Measurements from ENCODE around the gene TRIO. TPM values are rescaled to one million over a fixed set of nuclear protein-coding genes. Genes with fewer than 3 reads are reported as not detected.

Gene TRIO
- total and polyA plus RNA-seq, 2 of the 8 experiments (the other 6 are each of a cell fraction or from before 2014, with no cell fraction given), result 35.1 to 69.1 TPM

DNA sequence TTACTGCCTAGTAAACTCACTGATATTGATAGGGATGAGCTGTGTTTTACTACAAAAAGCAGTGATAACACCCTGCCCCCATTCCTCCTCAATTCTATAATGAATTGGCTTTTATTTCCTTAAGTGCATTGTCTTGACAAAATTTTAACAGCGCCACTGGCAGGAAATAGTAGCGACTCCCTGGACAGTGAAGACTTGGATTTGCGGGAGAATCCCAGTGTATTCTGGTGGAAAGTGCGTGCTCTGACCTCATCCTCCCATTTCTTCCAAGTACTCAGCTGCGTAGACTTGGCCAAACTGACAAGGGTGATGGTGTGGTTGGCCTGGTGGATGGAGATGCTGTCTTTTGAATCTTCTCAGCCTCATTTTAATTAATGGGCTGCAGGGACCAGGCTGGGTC is 5.3 kb downstream of the TRIO start:
- no peak overlapping the region for H2BK120ac ChIP-seq (replicated peaks; ENCODE audit: low read depth, low read length)
- peaks cover 24% of the 10 kb centered on the region for H3K79me1 ChIP-seq (ENCODE audit: low read depth, low read length)
- H3K18ac ChIP-seq (ENCODE audit: extremely low read depth, low read length), result no peak overlapping the region
- H3K36me3 ChIP-seq (ENCODE audit: control insufficient read depth in 2 of 4, insufficient read depth in 4 of 4, low read length in 3 of 4), result no peaks in the 10 kb centered on the region
- peaks cover 41 to 45% of the 10 kb centered on the region in 2 experiments for H4K20me1 ChIP-seq (replicated peaks in 1 of 2; ENCODE audit: control insufficient read depth in 1 of 2, insufficient read depth in 2 of 2, low read length in 2 of 2)
- peaks cover 14 to 32% (median 24%) of the 10 kb centered on the region in 4 experiments for H3K4me1 ChIP-seq (replicated peaks in 1 of 4; ENCODE audit: control insufficient read depth in 3 of 4, insufficient read depth in 4 of 4, low read length in 3 of 4)
- CTCF ChIA-PET (ENCODE audit: partially characterized antibody), result interaction anchor here (0.9 to 1.7 kb wide), 6 partner anchors 7 to 122 kb away, joined by 3 to 6 read pairs (median 4); no protein-coding TSS in a partner anchor
- no peak overlapping the region for H3K27ac ChIP-seq (ENCODE audit: low read depth, low read length)
- H2BK5ac ChIP-seq (ENCODE audit: low read depth, low read length), result no peak overlapping the region
- no peak overlapping the region for H3K4ac ChIP-seq (replicated peaks; ENCODE audit: insufficient read length, low read depth, low read length)
- no peak overlapping the region for H2AFZ ChIP-seq (ENCODE audit: low read length)
- peaks cover 44 to 88% of the 10 kb centered on the region in 2 experiments for H3K79me2 ChIP-seq (ENCODE audit: control insufficient read depth in 1 of 2, insufficient read depth in 2 of 2, low read length in 2 of 2)
- no peak overlapping the region; a peak in 1 of 7 replicates for H3K9ac ChIP-seq (replicated peaks in 1 of 4; ENCODE audit: extremely low read depth in 1 of 4, low read depth in 3 of 4, low read length in 3 of 4)
- no peak overlapping the region for H2BK15ac ChIP-seq (ENCODE audit: low read length)
- no peak overlapping the region for H3K56ac ChIP-seq (replicated peaks; ENCODE audit: insufficient read length, low read depth, low read length)
- H3K9me3 ChIP-seq (ENCODE audit: insufficient read depth in 2 of 2, low read depth in 1 of 2, low read length in 1 of 2), result no peaks in the 10 kb centered on the region
- H3K14ac ChIP-seq (ENCODE audit: insufficient read length), result no peak overlapping the region
- H2BK12ac ChIP-seq (ENCODE audit: low read depth, low read length), result no peak overlapping the region
- TF ChIP-seq SRF (IDR thresholded peaks at IDR 0.05; ENCODE audit: low read depth, low read length) (no peak), CEBPB (IDR thresholded peaks at IDR 0.05; ENCODE audit: low read depth, low read length) (no peak), USF2 (IDR thresholded peaks at IDR 0.05; ENCODE audit: low read length) (no peak), SIRT6 (IDR thresholded peaks at IDR 0.05; ENCODE audit: low read length) (no peak), SP2 (IDR thresholded peaks at IDR 0.05; ENCODE audit: low read length) (no peak), CTBP2 (IDR thresholded peaks at IDR 0.05; ENCODE audit: borderline replicate concordance, insufficient read depth, insufficient read length, low read length) (no peak), SP1 (IDR thresholded peaks at IDR 0.05; ENCODE audit: low read depth, low read length) (no peak), KDM5A (IDR thresholded peaks at IDR 0.05; ENCODE audit: low read length) (no peak), JUND (IDR thresholded peaks at IDR 0.05; ENCODE audit: low read length) (no peak), POLR2A (IDR thresholded peaks at IDR 0.05; ENCODE audit: control extremely low read depth in 1 of 2, low read depth in 2 of 2, low read length in 2 of 2) (no peak), JUN (IDR thresholded peaks at IDR 0.05; ENCODE audit: low read depth, low read length) (no peak), SUZ12 (IDR thresholded peaks at IDR 0.05; ENCODE audit: low read length) (no peak), SIN3A (conservative IDR thresholded peaks at IDR 0.05 in 1 of 2, IDR thresholded peaks at IDR 0.05 in 1 of 2; ENCODE audit: low read depth in 1 of 2, low read length in 2 of 2) (no peak), GABPA (IDR thresholded peaks at IDR 0.05; ENCODE audit: borderline replicate concordance, insufficient read depth, low read length) (no peak)
- no peak overlapping the region for H3K4me3 ChIP-seq (ENCODE audit: extremely low read depth in 1 of 4, insufficient read depth in 2 of 4, low read depth in 3 of 4, low read length in 4 of 4)
- DNase-seq (ENCODE audit: low read depth in 1 of 2, low spot score in 2 of 2) (no peak), FAIRE-seq (no peak)
- H2AK5ac ChIP-seq (ENCODE audit: low read depth, low read length), result no peak overlapping the region
- peak overlapping the region; percentile 9 to 30; a peak in 3 of 4 replicates for H3K4me2 ChIP-seq (ENCODE audit: insufficient read depth in 1 of 2, low read depth in 2 of 2, low read length in 2 of 2)
- H4K5ac ChIP-seq (ENCODE audit: insufficient read length, low read depth, low read length), result no peak overlapping the region
- 82% methylated on average over 5 of the region's 5 CpGs; no CpG with 5 or more reads in 1 of the 2 experiments for WGBS, 2 experiments (ENCODE audit: extremely low coverage in 1 of 2, insufficient coverage in 1 of 2, insufficient read length in 1 of 2, insufficient replicate concordance in 2 of 2, low coverage in 1 of 2, low lambda C conversion rate in 2 of 2, missing lambda C conversion rate in 1 of 2)
- POLR2A ChIA-PET (ENCODE audit: partially characterized antibody), result interaction anchor here (1.0 kb wide), 1 partner anchor 9 kb away, joined by 3 read pairs; no protein-coding TSS in a partner anchor
- no peak overlapping the region for H3K23ac ChIP-seq (ENCODE audit: insufficient read length)
- peaks cover 8% of the 10 kb centered on the region; the same call in 1 of the 2 replicates for H3K23me2 ChIP-seq (ENCODE audit: low read depth, low read length)
- peaks cover 0 to 2% (median 0%) of the 10 kb centered on the region in 4 experiments; a peak in 1 of 7 replicates for H3K27me3 ChIP-seq (replicated peaks in 1 of 4; ENCODE audit: control insufficient read depth in 3 of 4, extremely low read depth in 1 of 4, insufficient read depth in 3 of 4, low read length in 3 of 4)
- H4K91ac ChIP-seq (replicated peaks; ENCODE audit: insufficient read length, low read length), result no peak overlapping the region
- H4K8ac ChIP-seq (ENCODE audit: extremely low read depth, insufficient read depth, low read length), result no peak overlapping the region; the same call in 1 of the 2 replicates
- H2BK20ac ChIP-seq (ENCODE audit: low read length), result no peak overlapping the region
